IPS-18c (cell line): ENCODE data around the gene TPR.
"Not testable (repeated sequence)": the region's sequence is repeated elsewhere in the genome, so short reads cannot be mapped to it uniquely, and the experiment has no call there.

Source experiments
- H3K4me3 ChIP-seq: 2 replicates; pipeline ENCODE4 v1.7.0; 2013; ENCODE audit warnings: low read depth, mild to moderate bottlenecking, low read length, moderate library complexity; ENCODE audit not compliant: insufficient read depth
- H3K9me3 ChIP-seq: one replicate; pipeline ENCODE4 v1.6.1; 2013; ENCODE audit warnings: mild to moderate bottlenecking, low read length, moderate library complexity; ENCODE audit not compliant: control insufficient read depth, insufficient read depth

The TPR gene

DNA sequence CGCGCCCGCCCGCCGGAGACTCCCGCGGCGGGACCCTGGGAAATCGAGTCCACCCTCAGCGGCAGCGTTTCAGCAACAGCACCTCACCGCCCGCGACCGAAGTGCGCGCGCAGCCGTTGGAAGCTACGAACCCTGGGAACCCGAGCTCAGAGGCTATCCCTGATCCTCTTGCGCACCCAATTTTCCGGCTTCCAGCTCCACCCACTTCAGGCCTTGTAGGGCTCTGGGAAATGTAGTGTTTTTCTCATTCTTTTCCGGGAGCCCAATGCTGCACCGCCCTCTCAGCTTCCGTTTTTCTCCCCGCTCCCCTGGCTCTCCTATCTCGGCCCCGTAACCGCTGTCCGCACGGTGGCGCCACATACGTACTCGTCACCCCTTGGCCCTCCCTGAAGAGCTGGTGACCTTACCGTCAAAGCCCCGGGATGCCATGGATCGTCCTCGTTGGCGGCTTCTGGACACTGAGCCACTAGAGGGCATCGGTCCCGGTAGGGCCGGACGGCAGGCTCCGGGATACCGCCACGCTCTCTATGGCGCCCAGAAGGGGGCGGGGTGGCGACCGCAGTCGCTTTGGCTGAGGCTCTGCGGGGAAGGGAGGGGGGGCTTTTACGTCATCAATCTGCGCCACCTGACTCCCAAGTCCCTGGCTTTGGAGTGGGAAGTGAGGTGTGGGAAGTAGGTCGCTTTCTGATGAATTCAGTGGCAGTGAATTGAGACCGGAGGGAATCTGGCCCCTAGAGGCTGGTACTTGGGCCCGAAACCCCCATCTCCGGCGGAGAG is at the start of gene TPR, which contains the start of gene ODR4:
Gene TPR (minus strand): TSS at position 102 of the 777 bp plus-strand sequence. CDS start 225 bp downstream, outside the sequence.
Gene ODR4 (plus strand): TSS at position 687 of the 777 bp plus-strand sequence. CDS start 3,948 bp downstream, outside the sequence.
- H3K4me3 ChIP-seq = peak within 1 kb of the TSS; percentile 97

GRCh38 chr1:186424539-186424938 is 49.5 kb upstream of the TPR start:
- no peak overlapping the region for H3K4me3 ChIP-seq
- no peaks in the 10 kb centered on the region for H3K9me3 ChIP-seq

More for the DNA sequence above, at the start of gene TPR, which contains the start of gene ODR4:
- H3K9me3 ChIP-seq = peaks cover 6% of the 10 kb centered on the region

GRCh38 chr1:186421446-186421845 is 46.4 kb upstream of the TPR start:
- H3K9me3 ChIP-seq = no peaks in the 10 kb centered on the region
- no peak overlapping the region for H3K4me3 ChIP-seq

GRCh38 chr1:186420923-186421322 is 45.9 kb upstream of the TPR start:
- H3K4me3 ChIP-seq = no peak overlapping the region
- H3K9me3 ChIP-seq = no peaks in the 10 kb centered on the region

DNA sequence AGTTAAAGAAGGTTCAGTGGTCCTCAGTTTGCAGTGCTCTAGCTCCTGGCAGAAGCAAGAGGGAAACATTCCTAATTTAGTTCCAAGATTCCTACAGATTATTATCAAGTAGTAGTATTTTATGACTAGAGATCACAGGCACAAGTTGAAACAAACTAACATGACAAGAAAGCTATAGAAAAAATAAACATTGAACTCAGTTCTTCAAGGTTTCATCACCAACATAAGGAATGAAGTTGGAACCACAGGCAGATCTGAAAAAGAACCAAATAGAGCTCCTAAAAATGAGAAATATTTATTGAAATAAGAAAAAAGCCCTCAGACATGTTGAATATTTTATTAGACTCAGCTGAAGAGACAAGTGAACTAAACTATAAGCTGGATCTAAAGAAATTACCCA is 45.3 kb upstream of the TPR start:
- Histone ChIP-seq H3K4me3 (no peak overlapping the region), H3K9me3 (no peaks in the 10 kb centered on the region)

DNA sequence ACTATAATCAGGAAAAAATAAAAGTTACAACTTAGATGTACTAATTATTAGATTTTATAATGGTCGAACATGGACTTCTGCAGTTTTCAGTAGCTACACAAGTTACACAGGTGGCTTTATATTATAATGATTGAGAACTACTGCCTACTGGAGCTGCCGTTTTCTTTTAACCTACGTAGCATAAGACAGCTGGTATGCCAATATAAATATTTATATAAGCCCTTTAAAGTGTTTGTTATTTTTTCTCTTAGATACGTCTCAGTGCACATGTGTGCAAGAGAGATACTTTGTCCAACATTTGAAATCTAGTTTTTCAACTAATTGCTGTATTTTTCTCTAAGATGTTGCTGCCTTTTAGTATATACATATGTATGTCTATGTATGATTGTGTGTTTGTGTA is 43.5 kb upstream of the TPR start:
- no peaks in the 10 kb centered on the region for H3K9me3 ChIP-seq
- H3K4me3 ChIP-seq = no peak overlapping the region

DNA sequence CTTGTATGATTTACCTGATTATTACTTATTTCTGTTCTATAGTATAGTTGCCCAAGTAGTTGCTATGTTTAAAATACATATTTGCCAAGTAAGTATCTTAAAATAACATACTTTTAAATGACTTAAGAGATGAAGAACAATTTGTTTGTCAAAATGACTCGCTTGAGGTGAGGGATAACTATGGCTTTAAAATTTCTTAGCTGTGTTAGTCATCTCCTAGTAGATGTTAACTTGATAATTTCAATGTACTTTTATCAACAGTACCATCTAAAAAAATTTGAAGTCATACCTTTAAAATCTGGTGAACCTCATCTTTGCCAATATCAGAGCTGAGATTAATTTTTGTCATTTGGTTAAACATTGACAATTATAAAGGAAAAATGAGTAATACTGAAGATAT is 38.3 kb upstream of the TPR start:
- no peak overlapping the region for H3K4me3 ChIP-seq
- no peaks in the 10 kb centered on the region for H3K9me3 ChIP-seq

- H3K4me3 ChIP-seq = no peak overlapping the region
These were observed 34.0 kb upstream of the TPR start for GRCh38 chr1:186409091-186409490.

GRCh38 chr1:186404454-186405051 is 29.5 kb upstream of the TPR start:
- no peaks in the 10 kb centered on the region for H3K9me3 ChIP-seq
- H3K4me3 ChIP-seq = no peak overlapping the region

More at GRCh38 chr1:186409091-186409490, 34.0 kb upstream of the TPR start:
- H3K9me3 ChIP-seq = no peaks in the 10 kb centered on the region

DNA sequence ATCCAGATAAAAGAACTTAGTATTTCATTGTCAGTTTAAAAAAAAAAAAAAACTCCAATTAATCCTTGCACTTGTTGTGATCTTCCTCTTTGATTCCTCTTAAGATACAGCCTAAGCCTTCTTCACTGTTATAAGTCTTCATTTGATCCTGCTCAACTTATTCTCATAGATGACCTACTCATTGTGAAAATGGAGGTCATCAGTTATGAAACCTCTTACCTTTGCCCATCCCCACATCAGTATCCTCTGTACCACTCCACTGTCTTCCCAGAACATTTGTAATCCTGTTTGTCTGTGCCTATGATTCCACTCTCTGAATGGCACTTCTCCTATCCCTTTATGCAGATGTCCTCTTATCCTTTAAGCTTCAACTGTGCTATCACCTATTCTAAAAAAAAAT is 28.6 kb upstream of the TPR start:
- H3K9me3 ChIP-seq = no peaks in the 10 kb centered on the region

DNA sequence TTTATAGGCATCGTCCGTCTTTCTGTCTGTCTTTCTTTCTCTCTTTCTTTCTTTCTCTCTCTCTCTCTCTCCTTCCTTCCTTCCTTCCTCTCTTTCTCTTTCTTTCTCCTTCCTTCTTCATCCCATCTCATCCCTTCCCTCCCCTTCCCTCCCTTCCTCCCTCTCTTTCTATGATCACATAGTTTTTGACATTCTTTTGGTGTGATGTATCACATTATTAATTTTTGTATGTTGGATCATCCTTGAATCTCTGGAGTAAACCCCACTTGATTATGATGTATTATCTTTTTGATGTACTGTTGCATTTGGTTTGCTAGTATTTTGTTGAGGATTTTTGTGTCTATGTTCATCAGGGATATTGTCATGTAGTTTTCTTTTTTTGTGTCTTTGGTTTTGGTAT is 26.4 kb upstream of the TPR start:
- not testable (repeated sequence) for H3K4me3 ChIP-seq, H3K9me3 ChIP-seq

More for the DNA sequence above, 28.6 kb upstream of the TPR start:
- no peak overlapping the region for H3K4me3 ChIP-seq

DNA sequence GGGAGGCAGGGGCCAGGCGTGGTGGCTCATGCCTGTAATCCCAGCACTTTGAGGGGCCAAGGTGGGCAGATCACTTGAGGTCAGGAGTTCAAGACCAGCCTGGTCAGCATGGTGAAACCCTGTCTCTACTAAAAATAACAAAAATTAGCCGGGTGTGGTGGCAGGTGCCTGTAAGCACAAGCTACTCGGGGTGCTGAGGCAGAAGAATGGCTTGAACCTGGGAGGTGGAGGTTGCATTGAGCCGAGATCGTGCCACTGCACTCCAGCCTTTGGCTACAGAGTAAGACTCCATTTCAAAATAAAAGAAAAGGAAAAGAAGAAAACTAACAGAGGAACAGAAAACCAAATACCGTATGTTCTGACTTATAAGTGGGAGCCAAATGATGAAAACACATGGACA is 17.7 kb upstream of the TPR start:
- H3K9me3 ChIP-seq, H3K4me3 ChIP-seq: not testable (repeated sequence)

DNA sequence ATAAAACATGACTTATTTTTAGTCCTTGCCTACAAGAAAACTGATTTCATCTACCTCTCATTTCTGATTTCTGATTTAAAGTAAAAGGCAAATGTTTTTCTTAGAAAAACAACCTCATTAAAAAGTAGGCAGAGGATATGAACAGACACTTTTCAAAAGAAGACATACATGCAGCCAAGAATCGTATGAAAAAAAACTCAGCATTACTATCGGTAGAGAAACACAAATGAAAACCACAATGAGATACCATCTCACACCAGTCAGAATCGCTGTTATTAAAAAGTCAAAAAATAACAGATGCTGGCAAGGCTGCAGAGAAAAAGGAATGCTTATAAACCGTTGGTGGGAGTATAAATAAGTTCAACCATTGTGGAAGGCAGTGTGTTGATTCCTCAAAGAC is 16.8 kb upstream of the TPR start:
- Histone ChIP-seq H3K9me3 (no peaks in the 10 kb centered on the region), H3K4me3 (no peak overlapping the region)

GRCh38 chr1:186390925-186391324 is 15.9 kb upstream of the TPR start:
- Histone ChIP-seq H3K9me3 (no peaks in the 10 kb centered on the region), H3K4me3 (no peak overlapping the region)

- no peaks in the 10 kb centered on the region for H3K9me3 ChIP-seq
- no peak overlapping the region for H3K4me3 ChIP-seq
These were observed 11.8 kb upstream of the TPR start for GRCh38 chr1:186386725-186387383.

GRCh38 chr1:186375929-186376319 is 871 bp upstream of the TPR start:
- peaks cover 6% of the 10 kb centered on the region for H3K9me3 ChIP-seq
- H3K4me3 ChIP-seq = peak overlapping the region; percentile 97

DNA sequence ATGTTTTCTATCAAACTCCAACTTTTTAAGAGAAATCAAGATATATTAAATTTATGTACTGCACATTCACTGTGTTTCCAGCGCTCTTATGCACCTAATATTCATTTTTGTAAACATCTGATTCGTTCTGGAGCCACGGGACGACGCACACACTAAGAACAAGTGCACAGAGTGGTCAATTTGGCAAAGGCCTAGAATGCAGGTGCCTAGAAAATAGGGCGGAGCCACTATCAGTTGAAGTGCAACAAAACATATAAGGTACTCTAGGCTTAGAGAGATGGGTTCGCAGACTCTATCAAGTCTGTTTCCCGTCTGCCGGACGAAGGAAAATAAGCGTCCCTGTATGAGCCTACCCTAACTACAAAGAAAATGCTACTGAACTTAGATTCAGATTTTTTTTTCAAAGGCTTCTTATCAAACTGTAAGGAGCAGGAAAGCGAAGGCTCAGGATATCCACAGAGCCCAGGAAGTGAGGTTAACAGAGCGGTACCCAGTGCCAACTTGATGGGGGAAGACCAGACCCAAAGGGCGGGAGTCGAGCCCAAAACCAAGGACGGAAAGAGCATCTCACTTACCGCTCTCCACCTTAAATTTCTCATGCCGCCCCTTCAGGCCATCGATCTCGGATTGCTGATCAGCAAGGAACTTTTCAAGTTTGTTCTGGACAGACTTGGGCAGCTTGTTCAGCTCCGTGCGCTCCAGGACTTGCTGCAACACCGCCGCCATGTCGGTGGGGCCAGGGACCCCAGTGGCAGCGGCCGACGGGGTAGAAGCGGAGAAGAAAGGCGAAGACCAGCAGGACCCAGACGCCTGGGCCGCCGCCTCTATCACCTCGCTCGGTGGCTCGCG is 526 bp downstream of the TPR start:
- peaks cover 6% of the 10 kb centered on the region for H3K9me3 ChIP-seq
- H3K4me3 ChIP-seq = peak overlapping the region; percentile 97
